NCI-H2227 (cell line): ENCODE data around the gene OR7C2.
"Not testable (repeated sequence)": the region's sequence is repeated elsewhere in the genome, so short reads cannot be mapped to it uniquely, and the experiment has no call there.

ENCODE experiments used
- DNase-seq: peaks from one replicate; lab custom pipeline; 2025; ENCODE audit not compliant: unreplicated experiment; lab: John Stamatoyannopoulos, UW

OR7C2 gene

GRCh38 chr19:14941189-14941588 is at the start of gene OR7C2:
Gene OR7C2, plus strand, starts transcription at chr19:14941489. Its CDS starts 0 bp downstream, at chr19:14941489.
- DNase-seq, result no peak

DNA sequence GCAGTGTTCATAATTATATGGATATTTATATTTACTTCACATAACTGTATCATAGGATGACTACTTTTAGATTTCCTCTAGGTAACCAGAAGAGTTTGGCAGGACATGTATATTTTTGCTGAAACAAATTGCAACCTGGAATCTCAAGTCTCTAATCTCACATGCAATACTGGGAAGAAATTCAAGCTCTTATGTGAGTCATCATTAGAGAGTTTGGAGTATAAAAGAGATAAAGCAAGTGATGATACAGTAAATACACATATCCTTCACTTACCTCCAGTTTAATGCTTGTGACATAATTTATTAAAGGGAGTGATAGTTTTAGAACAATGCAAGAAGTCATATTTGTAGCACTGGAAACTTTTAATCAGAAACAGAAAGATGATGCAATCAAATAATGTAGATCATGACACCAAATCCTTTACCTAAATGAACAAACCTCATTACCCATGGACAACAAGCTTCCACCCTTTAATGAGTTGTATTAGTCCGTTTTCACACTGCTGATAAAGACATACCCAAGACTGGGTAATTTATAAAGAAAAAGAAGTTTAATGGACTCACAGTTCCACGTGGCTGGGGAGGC is 39.5 kb upstream of the OR7C2 start:
- DNase-seq, result no peak

- no peak for DNase-seq
These were observed 34.6 kb upstream of the OR7C2 start for GRCh38 chr19:14906711-14907110.

- DNase-seq, result no peak
These were observed 26.2 kb upstream of the OR7C2 start for GRCh38 chr19:14915116-14915515.

DNA sequence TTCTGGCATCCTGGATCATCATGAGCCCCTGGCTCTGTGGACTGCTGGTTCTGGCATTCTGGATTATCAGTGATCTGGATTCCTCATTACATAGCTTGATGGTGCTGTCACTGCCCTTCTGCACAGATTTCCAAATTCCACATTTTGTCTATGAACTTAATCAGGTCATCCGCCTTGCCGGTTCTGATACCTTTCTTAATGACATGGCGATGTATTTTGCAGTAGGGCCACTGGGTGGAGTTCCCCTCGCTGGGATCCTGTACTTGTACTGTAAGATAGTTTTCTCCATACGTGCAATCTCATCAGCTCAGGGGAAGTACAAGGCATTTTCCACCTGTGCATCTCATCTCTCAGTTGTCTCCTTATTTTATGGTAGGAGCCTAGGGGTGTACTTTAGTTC is 24.4 kb upstream of the OR7C2 start:
- DNase-seq, result no peak

- DNase-seq, result no peak
These were observed 7.8 kb upstream of the OR7C2 start for GRCh38 chr19:14933506-14933905.

GRCh38 chr19:14940266-14940665 is 1.0 kb upstream of the OR7C2 start:
- DNase-seq, result no peak

DNA sequence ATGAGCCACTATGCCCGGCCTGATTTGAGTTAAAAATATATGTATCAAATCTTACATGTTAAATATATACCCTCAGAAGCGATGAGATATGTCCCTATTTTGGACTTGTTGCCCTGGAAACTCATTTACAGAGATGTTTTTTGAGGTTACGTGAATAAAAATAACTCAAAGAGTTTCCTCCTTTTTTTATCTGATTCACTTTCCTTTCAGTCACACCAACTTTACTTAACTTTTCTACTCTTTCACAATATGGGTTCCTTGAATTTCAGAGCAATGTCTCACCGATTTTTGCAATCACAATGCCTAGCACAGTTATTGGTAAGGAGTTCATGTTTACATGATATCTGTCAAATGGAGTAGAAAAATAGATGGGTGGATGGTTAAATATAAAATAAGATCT is 2.3 kb downstream of the OR7C2 start:
- DNase-seq, result no peak

- DNase-seq, result no peak
These were observed 3.2 kb downstream of the OR7C2 start for GRCh38 chr19:14944456-14944855.

GRCh38 chr19:14949413-14949812 is 8.1 kb downstream of the OR7C2 start:
- not testable (repeated sequence) for DNase-seq

GRCh38 chr19:14949876-14950275 is 8.6 kb downstream of the OR7C2 start:
- no peak for DNase-seq

GRCh38 chr19:14950421-14950820 is 9.1 kb downstream of the OR7C2 start:
- DNase-seq, result no peak

GRCh38 chr19:14952767-14953166 is 11.5 kb downstream of the OR7C2 start:
- no peak for DNase-seq

GRCh38 chr19:14954071-14954655 is 12.9 kb downstream of the OR7C2 start:
- no peak for DNase-seq

GRCh38 chr19:14957464-14957863 is 16.2 kb downstream of the OR7C2 start:
- no peak for DNase-seq

GRCh38 chr19:14959263-14959662 is 18.0 kb downstream of the OR7C2 start:
- no peak for DNase-seq

DNA sequence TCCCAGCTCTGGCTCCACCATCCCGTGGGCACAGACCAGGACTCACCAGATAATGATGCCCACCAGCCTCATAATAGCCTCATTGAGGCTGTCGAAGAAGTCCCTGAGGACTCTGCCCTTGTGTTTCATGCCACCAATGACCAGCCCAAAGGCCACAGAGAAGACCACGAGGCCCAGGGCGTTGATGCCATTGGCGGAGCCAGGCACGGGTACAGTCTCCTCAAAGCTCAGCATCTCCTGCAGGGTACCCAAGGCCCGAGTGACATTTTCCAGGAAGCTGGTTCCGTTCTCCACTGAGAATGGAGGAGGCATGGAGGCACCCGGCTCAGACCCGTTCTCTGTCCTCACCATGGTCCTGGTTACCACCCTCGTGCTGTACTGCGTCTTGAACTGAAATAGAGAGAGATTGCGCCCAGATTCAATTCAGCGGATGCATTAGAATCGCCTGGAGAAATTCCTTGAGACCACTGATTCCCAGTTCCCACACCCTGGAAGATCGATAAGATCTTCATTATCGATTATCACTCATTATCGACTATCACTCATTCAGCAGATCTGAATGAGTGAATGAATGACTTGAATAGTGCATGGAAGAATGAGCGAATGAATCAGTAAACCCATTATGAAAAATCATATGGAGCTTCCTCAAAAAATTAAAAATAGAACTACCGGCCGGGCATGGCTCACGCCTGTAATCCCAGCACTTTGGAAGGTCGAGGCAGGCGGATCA is 20.8 kb downstream of the OR7C2 start:
- DNase-seq, result no peak

- no peak for DNase-seq
These were observed 27.0 kb downstream of the OR7C2 start for GRCh38 chr19:14968247-14968646.

DNA sequence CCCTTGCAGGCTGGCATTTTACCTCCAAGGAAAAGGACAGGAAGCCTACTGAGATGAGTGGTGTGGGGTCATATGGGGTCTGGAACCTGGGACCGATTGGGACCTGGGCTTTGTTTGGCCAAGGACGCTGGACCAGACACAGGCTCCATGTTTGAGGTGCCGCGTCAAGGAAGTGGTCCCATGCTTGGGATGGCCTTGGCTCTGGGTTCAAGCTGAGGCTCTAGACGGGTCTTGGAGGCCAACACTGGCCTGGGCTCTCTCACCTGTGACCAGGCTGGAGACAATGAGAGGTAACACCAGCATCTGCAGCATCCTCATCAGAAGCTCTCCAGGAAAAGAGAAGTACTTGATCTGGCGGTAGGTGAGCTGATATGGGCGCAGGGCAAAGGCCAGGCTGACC is 30.2 kb downstream of the OR7C2 start:
- DNase-seq, result no peak

DNA sequence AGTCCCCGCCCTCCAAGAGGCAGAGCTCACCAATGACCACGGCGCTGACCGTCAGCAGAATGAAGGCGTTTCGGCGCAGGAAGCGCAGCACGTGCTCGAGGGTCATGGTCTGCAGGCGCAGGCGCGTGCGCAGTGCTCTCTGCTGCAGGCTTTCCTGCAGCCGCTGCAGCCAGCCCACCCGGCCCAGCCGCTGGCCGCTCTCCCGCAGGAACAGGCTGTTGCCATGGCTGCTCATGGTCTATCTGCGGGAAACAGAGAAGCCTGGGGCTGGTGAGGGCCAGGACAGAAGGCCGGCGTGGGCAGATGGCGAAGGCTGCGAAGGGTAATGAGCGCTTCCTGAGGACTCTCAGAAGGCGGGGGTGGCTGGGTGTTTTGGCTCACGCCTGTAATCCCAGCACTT is 31.4 kb downstream of the OR7C2 start:
- DNase-seq, result peak; percentile 5

DNA sequence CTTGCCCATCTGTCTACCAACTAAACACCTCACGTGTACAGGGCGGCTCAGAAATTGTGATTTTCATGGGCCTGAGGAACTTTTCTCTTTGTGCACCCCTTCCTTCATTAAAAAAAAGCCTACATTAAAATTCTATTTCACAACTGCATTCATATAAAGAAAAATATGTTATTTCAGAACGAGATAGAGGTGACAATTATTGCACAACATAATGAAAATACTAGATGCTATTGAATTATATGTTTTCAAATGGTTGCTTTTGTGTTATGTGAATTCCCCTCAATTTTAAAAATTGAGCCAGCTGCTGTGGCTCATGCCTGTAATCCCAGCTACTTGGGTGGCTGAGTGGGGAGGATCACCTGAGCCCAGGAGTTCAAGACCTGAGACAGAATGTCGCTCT is 33.2 kb downstream of the OR7C2 start:
- DNase-seq, result no peak

DNA sequence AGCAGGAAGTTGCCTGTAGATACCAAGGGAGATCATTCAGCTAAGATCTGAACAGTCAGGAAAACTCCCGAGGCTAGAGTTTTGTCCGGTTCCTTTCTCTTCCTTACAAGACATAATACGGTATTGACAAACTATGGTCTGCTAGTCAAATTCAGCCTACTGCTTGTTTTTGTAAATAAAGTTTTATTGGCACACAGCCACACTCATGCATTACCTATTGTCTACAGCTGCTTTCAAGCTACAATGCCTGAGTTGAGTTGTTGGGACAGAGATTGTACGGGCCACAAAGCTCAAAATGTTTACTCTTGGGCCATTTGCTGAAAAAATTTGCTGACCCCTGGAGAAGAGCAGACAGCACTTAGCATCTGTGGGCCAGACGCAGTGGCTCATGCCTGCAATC is 35.8 kb downstream of the OR7C2 start:
- DNase-seq, result no peak
